Endothelial cell of umbilical vein (primary cell): ENCODE measurements around the gene SULT1C2.

Experiments used
- CTCF ChIP-seq, 2 donors: IDR thresholded peaks; 1 replicate in 1 of 2; 2 replicates in 1 of 2; pipeline ENCODE4 v1.5.1; 2011; ENCODE audit warnings: low read length in 2 of 2, mild to moderate bottlenecking in 2 of 2, moderate library complexity in 2 of 2, control low read depth in 1 of 2, inconsistent platforms in 1 of 2, low read depth in 1 of 2; ENCODE audit not compliant: insufficient read depth in 1 of 2; ENCODE audit errors: extremely low read depth in 1 of 2
- EZH2 ChIP-seq: IDR thresholded peaks from 2 replicates; pipeline ENCODE4 v1.6.1; 2012; ENCODE audit warnings: borderline replicate concordance, low read depth, mild to moderate bottlenecking, moderate library complexity, low read length, inconsistent platforms; ENCODE audit not compliant: severe bottlenecking
- FOS ChIP-seq: IDR thresholded peaks from 2 replicates; pipeline ENCODE4 v1.6.1; 2011; ENCODE audit warnings: mild to moderate bottlenecking, low read length, moderate library complexity, borderline replicate concordance; ENCODE audit not compliant: insufficient read depth
- GATA2 ChIP-seq: IDR thresholded peaks from 2 replicates; pipeline ENCODE4 v1.7.0; 2011; ENCODE audit warnings: low read depth, mild to moderate bottlenecking, moderate library complexity, mixed read lengths, low read length; ENCODE audit not compliant: insufficient read length, insufficient read depth
- JUN ChIP-seq: IDR thresholded peaks from 2 replicates; pipeline ENCODE4 v1.6.1; 2011; ENCODE audit warnings: borderline replicate concordance, low read depth; ENCODE audit not compliant: insufficient read length, insufficient read depth
- MAX ChIP-seq: IDR thresholded peaks from 2 replicates; pipeline ENCODE4 v1.6.1; 2011; ENCODE audit not compliant: insufficient read depth, insufficient read length
- MYC ChIP-seq: IDR thresholded peaks from one replicate; pipeline ENCODE4 v1.6.1; 2011; ENCODE audit warnings: mild to moderate bottlenecking, low read depth, low read length
- POLR2A ChIP-seq: IDR thresholded peaks from 2 replicates; pipeline ENCODE4 v1.6.1; 2012; ENCODE audit warnings: low read depth, mild to moderate bottlenecking, control low read depth, low read length
- POLR2AphosphoS5 ChIP-seq: IDR thresholded peaks from 2 replicates; pipeline ENCODE4 v1.6.1; 2012; ENCODE audit warnings: low read depth, mild to moderate bottlenecking, control low read depth, low read length, moderate library complexity; ENCODE audit not compliant: insufficient read depth

GRCh38 chr2:108253106-108253505, 35.6 kb upstream of the SULT1C2 start:
- TF ChIP-seq POLR2A (no peak), CTCF (IDR thresholded peaks at IDR 0.05; ENCODE audit: extremely low read depth in 1 of 2, insufficient read depth in 1 of 2, low read depth in 1 of 2, low read length in 2 of 2) (no peak), JUN (no peak), MYC (no peak), EZH2 (no peak), POLR2AphosphoS5 (no peak), MAX (no peak), FOS (no peak), GATA2 (no peak)
